Endothelial cell of umbilical vein (primary cell): Measurements from ENCODE around the gene PCMT1.

Experiments used
- CTCF ChIP-seq, 2 donors: IDR thresholded peaks; 1 replicate in 1 of 2; 2 replicates in 1 of 2; pipeline ENCODE4 v1.5.1; 2011; ENCODE audit warnings: low read length in 2 of 2, mild to moderate bottlenecking in 2 of 2, moderate library complexity in 2 of 2, control low read depth in 1 of 2, inconsistent platforms in 1 of 2, low read depth in 1 of 2; ENCODE audit not compliant: insufficient read depth in 1 of 2; ENCODE audit errors: extremely low read depth in 1 of 2
- POLR2A ChIP-seq: IDR thresholded peaks from 2 replicates; pipeline ENCODE4 v1.6.1; 2012; ENCODE audit warnings: low read depth, mild to moderate bottlenecking, control low read depth, low read length

GRCh38 chr6:149820506-149820905 lies 71.0 kb downstream of the PCMT1 start:
- no peak for TF ChIP-seq CTCF (IDR thresholded peaks at IDR 0.05; ENCODE audit: extremely low read depth in 1 of 2, insufficient read depth in 1 of 2, low read depth in 1 of 2, low read length in 2 of 2)
- no peak for TF ChIP-seq POLR2A
